OCI-LY3 (cell line): Measurements from ENCODE around the gene BEST1.

Source experiments
- H2AFZ ChIP-seq: fragments of 200-600, 300-600 bp; shearing (Covaris generic); 2 replicates; pipeline ENCODE4 v1.6.0; 2014; ENCODE audit warnings: antibody characterized with exemption, low read depth, low read length
- H3K27ac ChIP-seq: fragments of 200-600, 300-600 bp; sonication (generic); 2 replicates; pipeline ENCODE4 v1.5.1; 2014; ENCODE audit warnings: mild to moderate bottlenecking, low read length, moderate library complexity, mixed read lengths
- H3K27me3 ChIP-seq: fragments of 200-600, 300-600 bp; sonication (generic); 2 replicates; pipeline ENCODE4 v1.6.1; 2014; ENCODE audit warnings: low read depth, low read length, mixed read lengths
- H3K36me3 ChIP-seq: fragments of 200-600, 300-600 bp; sonication (generic); replicated peaks from 2 replicates; pipeline ENCODE3; 2014; ENCODE audit warnings: low read depth, low read length, mixed read lengths
- H3K4me1 ChIP-seq: fragments of 300-600, 200-600 bp; sonication (generic); 2 replicates; pipeline ENCODE4 v1.6.1; 2014; ENCODE audit warnings: low read length, mixed read lengths
- H3K4me2 ChIP-seq: fragments of 200-600, 300-600 bp; sonication (generic); 2 replicates; pipeline ENCODE4 v1.6.1; 2014; ENCODE audit warnings: low read length, mixed read lengths
- H3K4me3 ChIP-seq: fragments of 300-600, 200-600 bp; sonication (generic); 2 replicates; pipeline ENCODE4 v1.5.1; 2014; ENCODE audit warnings: antibody characterized with exemption, mild to moderate bottlenecking, low read length, moderate library complexity
- H3K79me2 ChIP-seq: fragments of 300-600, 200-600 bp; shearing (Covaris generic); 2 replicates; pipeline ENCODE4 v1.6.1; 2014; ENCODE audit warnings: mild to moderate bottlenecking, low read length, mixed read lengths
- H3K9ac ChIP-seq: fragments of 300-600, 200-600 bp; shearing (Covaris generic); 2 replicates; pipeline ENCODE4 v1.6.0; 2014; ENCODE audit warnings: mild to moderate bottlenecking, low read length, moderate library complexity
- H3K9me3 ChIP-seq: fragments of 200-600, 300-600 bp; shearing (Covaris generic); 2 replicates; pipeline ENCODE4 v1.6.1; 2014; ENCODE audit warnings: low read length, mixed read lengths; ENCODE audit not compliant: insufficient read depth
- H4K20me1 ChIP-seq: fragments of 200-600, 300-600 bp; sonication (generic); 2 replicates; pipeline ENCODE4 v1.6.1; 2016; ENCODE audit warnings: low read length, mixed read lengths; ENCODE audit not compliant: insufficient read depth
- CTCF ChIP-seq: fragments of 200-600, 300-600 bp; sonication (generic); IDR thresholded peaks from 2 replicates; pipeline ENCODE4 v1.5.1; 2014; ENCODE audit warnings: antibody characterized with exemption, low read length, low read depth
- EZH2phosphoT487 ChIP-seq: fragments of 200-600 bp; shearing (Covaris generic); IDR thresholded peaks from 2 replicates; pipeline ENCODE4 v1.6.1; 2018; ENCODE audit warnings: antibody characterized with exemption, mixed run types, low read depth

Gene BEST1

GRCh38 chr11:61935861-61936260 is 14.3 kb upstream of the BEST1 start:
- TF ChIP-seq CTCF (no peak), EZH2phosphoT487 (no peak)
- no peak overlapping the region for H2AFZ ChIP-seq

GRCh38 chr11:61940466-61940865 is 9.7 kb upstream of the BEST1 start:
- Histone ChIP-seq H3K9me3 (0 out of 2 replicates have a peak, but pooled peaks cover 3% of the 10 kb centered on the region), H3K4me3 (no peak overlapping the region), H3K4me1 (no peaks in the 10 kb centered on the region), H3K9ac (no peak overlapping the region), H3K27ac (no peak overlapping the region), H3K36me3 (no peaks in the 10 kb centered on the region), H3K27me3 (peaks cover 15% of the 10 kb centered on the region), H4K20me1 (no peaks in the 10 kb centered on the region), H3K4me2 (no peak overlapping the region), H3K79me2 (no peaks in the 10 kb centered on the region), H2AFZ (no peak overlapping the region)
- TF ChIP-seq CTCF (no peak), EZH2phosphoT487 (no peak)

More at GRCh38 chr11:61935861-61936260, 14.3 kb upstream of the BEST1 start:
- H4K20me1 ChIP-seq = no peaks in the 10 kb centered on the region
- H3K4me2 ChIP-seq = no peak overlapping the region
- no peak overlapping the region for H3K4me3 ChIP-seq
- H3K9me3 ChIP-seq = 0 out of 2 replicates have a peak, but pooled peaks cover 3% of the 10 kb centered on the region
- H3K27me3 ChIP-seq = peaks cover 15% of the 10 kb centered on the region; the same call in 1 of the 2 replicates
- H3K27ac ChIP-seq = no peak overlapping the region
- no peaks in the 10 kb centered on the region for H3K79me2 ChIP-seq
- no peaks in the 10 kb centered on the region for H3K36me3 ChIP-seq
- no peak overlapping the region for H3K9ac ChIP-seq
- H3K4me1 ChIP-seq = no peaks in the 10 kb centered on the region

GRCh38 chr11:61945191-61945590 is 5.0 kb upstream of the BEST1 start:
- H3K79me2 ChIP-seq = no peaks in the 10 kb centered on the region
- H3K4me2 ChIP-seq = no peak overlapping the region
- no peak overlapping the region for H3K9ac ChIP-seq
- H3K4me3 ChIP-seq = no peak overlapping the region
- H3K4me1 ChIP-seq = peaks cover 6% of the 10 kb centered on the region
- no peak overlapping the region for H2AFZ ChIP-seq
- no peak for TF ChIP-seq EZH2phosphoT487
- no peak for TF ChIP-seq CTCF
- H3K9me3 ChIP-seq = no peaks in the 10 kb centered on the region
- H3K36me3 ChIP-seq = no peaks in the 10 kb centered on the region
- no peaks in the 10 kb centered on the region for H4K20me1 ChIP-seq
- H3K27me3 ChIP-seq = peaks cover 7% of the 10 kb centered on the region
- H3K27ac ChIP-seq = no peak overlapping the region

- Histone ChIP-seq H3K79me2 (no peaks in the 10 kb centered on the region), H3K9me3 (no peaks in the 10 kb centered on the region), H3K27me3 (peaks cover 7% of the 10 kb centered on the region), H3K4me3 (no peak overlapping the region), H2AFZ (no peak overlapping the region), H3K9ac (no peak overlapping the region), H3K36me3 (no peaks in the 10 kb centered on the region), H3K27ac (no peak overlapping the region), H3K4me2 (no peak overlapping the region), H3K4me1 (peaks cover 6% of the 10 kb centered on the region), H4K20me1 (no peaks in the 10 kb centered on the region)
- TF ChIP-seq CTCF = no peak
- no peak for TF ChIP-seq EZH2phosphoT487
Measured at GRCh38 chr11:61946894-61947293, 3.3 kb upstream of the BEST1 start.
